GM21786 (cell line): ENCODE results near the gene FTH1.
"Not testable (repeated sequence)": the region's sequence is repeated elsewhere in the genome, so short reads cannot be mapped to it uniquely, and the experiment has no call there.

Experiments used
- ATAC-seq: cut with Tn5 transposase; IDR thresholded peaks from one replicate; pipeline ENCODE4 v1.9.1; 2021; ENCODE audit not compliant: unreplicated experiment

Gene FTH1

GRCh38 chr11:61964058-61964665 lies 3.3 kb downstream of the FTH1 start:
- no peak for ATAC-seq

- peak; percentile 28 for ATAC-seq
Observed at GRCh38 chr11:61963282-61964057, 4.0 kb downstream of the FTH1 start.

DNA sequence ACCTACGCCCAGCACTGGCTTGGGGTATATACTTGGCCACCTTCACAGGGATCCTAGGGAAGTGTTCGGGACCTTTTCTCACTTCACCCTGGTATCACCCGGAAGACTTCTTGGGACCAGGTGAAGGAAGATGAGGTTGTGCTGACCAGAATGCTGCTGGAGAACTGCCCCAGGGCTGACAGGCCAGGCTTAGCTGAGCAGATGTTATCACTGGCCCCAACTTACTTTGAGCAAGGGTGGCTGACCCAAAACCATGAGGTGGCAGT lies 4.5 kb downstream of the FTH1 start:
- ATAC-seq, result no peak

DNA sequence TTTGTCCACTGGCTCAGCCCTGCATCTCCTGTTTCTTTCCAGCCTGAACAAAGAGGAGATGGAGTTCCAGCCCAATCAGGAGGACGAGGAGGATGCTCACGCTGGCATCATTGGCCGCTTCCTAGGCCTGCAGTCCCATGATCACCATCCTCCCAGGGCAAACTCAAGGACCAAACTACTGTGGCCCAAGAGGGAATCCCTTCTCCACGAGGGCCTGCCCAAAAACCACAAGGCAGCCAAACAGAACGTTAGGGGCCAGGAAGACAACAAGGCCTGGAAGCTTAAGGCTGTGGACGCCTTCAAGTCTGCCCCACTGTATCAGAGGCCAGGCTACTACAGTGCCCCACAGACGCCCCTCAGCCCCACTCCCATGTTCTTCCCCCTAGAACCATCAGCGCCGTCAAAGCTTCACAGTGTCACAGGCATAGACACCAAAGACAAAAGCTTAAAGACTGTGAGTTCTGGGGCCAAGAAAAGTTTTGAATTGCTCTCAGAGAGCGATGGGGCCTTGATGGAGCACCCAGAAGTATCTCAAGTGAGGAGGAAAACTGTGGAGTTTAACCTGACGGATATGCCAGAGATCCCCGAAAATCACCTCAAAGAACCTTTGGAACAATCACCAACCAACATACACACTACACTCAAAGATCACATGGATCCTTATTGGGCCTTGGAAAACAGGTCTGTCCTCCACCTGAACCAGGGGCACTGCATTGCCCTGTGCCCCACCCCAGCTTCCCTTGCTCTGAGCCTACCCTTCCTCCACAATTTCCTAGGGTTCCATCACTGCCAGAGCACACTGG lies 5.0 kb downstream of the FTH1 start:
- no peak for ATAC-seq

DNA sequence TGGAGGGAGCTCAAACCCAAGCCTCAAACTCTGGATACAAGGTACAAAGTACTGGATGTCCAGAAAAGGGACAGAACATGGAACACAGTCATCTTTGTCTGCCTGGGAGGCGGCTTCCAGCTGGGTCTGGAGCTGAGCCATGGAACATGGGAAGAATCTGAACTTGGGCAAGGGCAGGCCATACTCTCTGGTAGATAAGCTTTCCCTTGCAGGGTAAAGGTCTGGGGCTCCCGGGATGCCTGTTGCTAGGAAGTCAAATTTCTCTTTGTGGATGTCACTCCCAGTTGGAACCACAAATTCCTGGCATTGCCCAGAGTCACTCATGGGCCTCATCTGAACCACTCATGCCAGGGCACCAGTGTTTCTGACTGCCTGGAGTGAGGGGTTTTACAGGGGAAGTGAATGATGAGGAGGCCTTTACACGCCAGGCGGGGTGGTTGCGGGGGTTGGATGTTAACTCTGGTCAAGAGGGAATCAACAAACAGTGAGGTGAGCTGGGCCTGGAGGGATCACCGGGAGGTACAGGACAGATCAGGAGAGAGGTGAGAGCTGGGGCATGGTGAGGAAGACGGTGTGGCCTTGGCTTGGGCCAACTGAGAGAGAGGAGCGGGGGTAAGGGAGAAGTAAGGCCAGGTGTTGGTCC lies 5.7 kb downstream of the FTH1 start:
- no peak for ATAC-seq

GRCh38 chr11:61960532-61960931 lies 6.9 kb downstream of the FTH1 start:
- ATAC-seq, result no peak

DNA sequence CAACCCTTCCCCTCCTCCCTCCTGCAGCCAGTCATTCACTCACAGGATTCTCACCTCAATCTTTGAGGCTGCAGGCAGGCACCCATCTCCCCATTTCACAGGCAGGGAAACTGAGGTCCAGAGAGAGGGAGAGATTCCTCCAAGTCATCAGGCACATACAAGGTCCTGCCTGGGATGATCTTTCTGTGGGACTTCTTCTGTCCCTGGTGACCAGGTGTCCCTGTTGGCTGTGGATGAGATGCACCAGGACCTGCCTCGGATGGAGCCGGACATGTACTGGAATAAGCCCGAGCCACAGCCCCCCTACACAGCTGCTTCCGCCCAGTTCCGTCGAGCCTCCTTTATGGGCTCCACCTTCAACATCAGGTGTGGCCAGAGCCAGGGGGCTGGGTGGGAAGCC lies 7.8 kb downstream of the FTH1 start:
- no peak for ATAC-seq

DNA sequence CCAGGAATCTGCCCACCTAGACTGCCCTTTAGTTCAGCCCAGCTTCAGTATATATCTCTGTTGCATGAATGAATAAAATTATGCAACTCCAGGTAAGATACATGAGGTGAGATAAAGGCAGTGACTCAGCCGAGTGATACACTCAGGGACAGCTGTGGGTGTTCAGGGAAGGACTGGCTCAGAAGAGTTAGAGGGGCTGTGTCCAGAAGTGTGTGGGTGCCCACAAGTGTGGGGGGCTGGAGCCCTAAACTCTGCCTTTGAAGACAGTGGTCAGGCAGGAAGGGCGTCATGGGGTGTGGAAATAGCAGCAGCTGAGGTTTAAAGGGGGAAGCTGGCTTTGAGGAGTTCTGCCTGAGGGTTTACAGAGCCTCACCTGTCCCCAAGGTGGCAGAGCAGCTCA lies 8.3 kb downstream of the FTH1 start:
- no peak for ATAC-seq

GRCh38 chr11:61958590-61958989 lies 8.8 kb downstream of the FTH1 start:
- no peak for ATAC-seq

GRCh38 chr11:61957021-61957770 lies 10.2 kb downstream of the FTH1 start:
- ATAC-seq, result no peak

- ATAC-seq, result no peak
Observed at GRCh38 chr11:61956191-61957020, 11.0 kb downstream of the FTH1 start.

- no peak for ATAC-seq
Observed at GRCh38 chr11:61955422-61956135, 11.9 kb downstream of the FTH1 start.

- ATAC-seq, result no peak
Observed at GRCh38 chr11:61954851-61955421, 12.5 kb downstream of the FTH1 start.

GRCh38 chr11:61954106-61954850 lies 13.2 kb downstream of the FTH1 start:
- no peak for ATAC-seq

GRCh38 chr11:61953632-61954031 lies 13.8 kb downstream of the FTH1 start:
- not testable (repeated sequence) for ATAC-seq

GRCh38 chr11:61952882-61953281 lies 14.6 kb downstream of the FTH1 start:
- ATAC-seq, result no peak

GRCh38 chr11:61951484-61952135 lies 15.8 kb downstream of the FTH1 start:
- no peak for ATAC-seq

DNA sequence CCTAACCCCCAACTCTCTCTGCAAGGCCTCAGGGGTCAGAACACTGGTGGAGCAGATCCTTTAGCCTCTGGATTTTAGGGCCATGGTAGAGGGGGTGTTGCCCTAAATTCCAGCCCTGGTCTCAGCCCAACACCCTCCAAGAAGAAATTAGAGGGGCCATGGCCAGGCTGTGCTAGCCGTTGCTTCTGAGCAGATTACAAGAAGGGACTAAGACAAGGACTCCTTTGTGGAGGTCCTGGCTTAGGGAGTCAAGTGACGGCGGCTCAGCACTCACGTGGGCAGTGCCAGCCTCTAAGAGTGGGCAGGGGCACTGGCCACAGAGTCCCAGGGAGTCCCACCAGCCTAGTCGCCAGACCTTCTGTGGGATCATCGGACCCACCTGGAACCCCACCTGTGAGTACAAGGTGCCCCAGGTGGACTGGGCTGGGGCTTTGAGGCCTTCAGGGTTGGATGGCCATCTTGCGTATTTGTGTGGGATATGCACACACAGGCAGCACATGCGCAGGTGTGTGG lies 17.3 kb downstream of the FTH1 start, which contains the start of gene BEST1:
Gene BEST1 (plus strand): TSS at position 317 of the 513 bp plus-strand sequence. CDS start 1,456 bp downstream, outside the sequence.
- no peak for ATAC-seq
